Neural cell (in vitro differentiated cells): ENCODE data around the gene PCCA.

Experiments used
- CTCF ChIP-seq: fragments of 450-650 bp; IDR thresholded peaks from 2 replicates; pipeline ENCODE4 v1.5.1; 2014; ENCODE audit warnings: antibody characterized with exemption, mild to moderate bottlenecking, moderate library complexity; ENCODE audit not compliant: poor library complexity, severe bottlenecking
- EP300 ChIP-seq: fragments of 450-650 bp; conservative IDR thresholded peaks from 2 replicates; pipeline ENCODE4 v1.6.1; 2014; ENCODE audit warnings: antibody characterized with exemption, mild to moderate bottlenecking, moderate library complexity; ENCODE audit not compliant: poor library complexity, severe bottlenecking
- EZH2 ChIP-seq: fragments of 200-600, 300-800 bp; shearing (Covaris generic), sonication (generic); IDR thresholded peaks from 2 replicates; pipeline ENCODE4 v1.6.1; 2014; ENCODE audit warnings: antibody characterized with exemption, low read length, borderline replicate concordance, mild to moderate bottlenecking; ENCODE audit not compliant: insufficient read depth, poor library complexity, severe bottlenecking
- MXI1 ChIP-seq: fragments of 450-650 bp; conservative IDR thresholded peaks from 2 replicates; pipeline ENCODE4 v1.6.1; 2014; ENCODE audit warnings: antibody characterized with exemption, mild to moderate bottlenecking; ENCODE audit not compliant: poor library complexity, severe bottlenecking
- REST ChIP-seq: IDR thresholded peaks from 2 replicates; pipeline ENCODE4 v1.6.1; 2012; ENCODE audit warnings: borderline replicate concordance
- TAF1 ChIP-seq: IDR thresholded peaks from 2 replicates; pipeline ENCODE4 v1.6.1; 2012; ENCODE audit warnings: low read depth

GRCh38 chr13:100381595-100382224, 292.8 kb downstream of the PCCA start:
- no peak for TF ChIP-seq CTCF
- no peak for TF ChIP-seq REST
- no peak for TF ChIP-seq EP300
- TF ChIP-seq EZH2: no peak
- no peak for TF ChIP-seq TAF1
- TF ChIP-seq MXI1: no peak
